Measurements from ENCODE around the gene LAMA2.

- TF ChIP-seq CTCF (IDR thresholded peaks at IDR 0.05) (no peak), POLR2A (IDR thresholded peaks at IDR 0.05) (no peak)
These were observed 248.2 kb downstream of the LAMA2 start for GRCh38 chr6:129130959-129131681.
